Peyer's patch (tissue), 4 donors: ENCODE measurements around the gene CHRM5. TPM values are rescaled to one million over a fixed set of nuclear protein-coding genes. Genes with fewer than 3 reads are reported as not detected.

Source experiments
- DNase-seq, 3 donors: peaks; one replicate each; pipeline ENCODE4 v3.0.0-alpha.2; 2017 to 2019
- H3K27ac ChIP-seq, 4 donors: fragments of 200-600 bp; sonication (generic); one replicate each; pipeline ENCODE4 v1.5.1; 2016 to 2019
- H3K27me3 ChIP-seq, 2 donors: fragments of 200-600 bp; sonication (generic); one replicate each; pipeline ENCODE4 v1.5.1; 2019
- H3K36me3 ChIP-seq, 3 donors: fragments of 200-600 bp; sonication (generic); one replicate each; pipeline ENCODE4 v1.5.1; 2016 to 2019
- H3K4me1 ChIP-seq, 4 donors: fragments of 200-600 bp; sonication (generic); one replicate each; pipeline ENCODE4 v1.5.1; 2016 to 2019
- H3K4me3 ChIP-seq, 4 donors: fragments of 200-600 bp; sonication (generic); 1 replicate in 3 of 4; 2 replicates in 1 of 4; pipeline ENCODE4 v1.5.1; 2016 to 2019; ENCODE audit warnings: mild to moderate bottlenecking in 1 of 4
- H3K9me3 ChIP-seq, 4 donors: fragments of 200-600 bp; sonication (generic); one replicate each; pipeline ENCODE4 v1.5.1; 2016 to 2019; ENCODE audit warnings: mild to moderate bottlenecking in 1 of 4
- POLR2A ChIP-seq, 2 donors: fragments of 450-650 bp; IDR thresholded peaks; one replicate each; pipeline ENCODE4 v1.5.1; 2017; ENCODE audit warnings: antibody characterized with exemption in 2 of 2, mild to moderate bottlenecking in 2 of 2, moderate library complexity in 2 of 2
- total RNA-seq, 4 donors: library from RNA; depleted of rRNA; stranded (reverse); fragments of >200 nt; gene quantifications; one replicate each; pipeline ENCODE4 v1.1.0, GENCODE V29; 2016
- TF ChIP-seq, protein P1 (sequence below), 6 experiments: fragments of 450-650 bp in 4 of 6; fragments of 200-600 bp in 2 of 6; sonication (generic) in 1 of 6; IDR thresholded peaks; one replicate each; pipeline ENCODE4 v1.5.1; 2017 to 2019; ENCODE audit warnings: antibody characterized with exemption in 6 of 6, mild to moderate bottlenecking in 3 of 6, moderate library complexity in 1 of 6

Gene CHRM5
- total RNA-seq, 4 donors from 2014 or later: not detected

DNA sequence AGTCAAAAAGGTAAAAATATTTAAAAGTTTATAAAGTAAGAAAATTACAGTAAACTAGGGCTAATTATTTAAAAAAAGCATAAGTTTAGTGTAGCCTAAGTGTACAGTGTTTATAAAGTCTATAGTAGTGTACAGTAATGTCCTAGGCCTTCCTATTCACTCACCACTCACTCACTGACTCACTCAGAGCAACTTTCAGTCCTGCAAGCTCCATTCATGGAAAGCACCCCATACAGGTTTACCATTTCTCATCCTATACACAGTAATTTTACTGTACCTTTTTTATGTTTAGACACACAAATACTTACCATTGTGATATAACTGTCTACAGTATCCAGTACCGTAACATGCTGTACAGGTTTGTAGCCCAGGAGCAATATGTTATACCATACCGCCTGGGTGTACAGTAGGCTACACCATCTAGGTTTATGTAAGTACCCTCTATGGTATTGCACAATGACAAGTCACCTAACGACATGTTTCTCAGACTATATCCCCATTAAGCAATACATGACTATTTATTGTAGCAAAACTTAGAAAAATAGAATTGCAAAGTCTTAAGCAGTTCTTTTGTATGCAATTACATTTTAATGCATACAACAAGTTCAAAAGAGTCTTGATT, 51.2 kb downstream of the CHRM5 start:
- Histone ChIP-seq H3K4me1 (no peaks in the 10 kb centered on the region), H3K9me3 (no peaks in the 10 kb centered on the region), H3K27ac (no peak overlapping the region), H3K4me3 (no peak overlapping the region), H3K27me3 (no peaks in the 10 kb centered on the region), H3K36me3 (no peaks in the 10 kb centered on the region)
- no peak for DNase-seq
- TF ChIP-seq, protein P1, sequence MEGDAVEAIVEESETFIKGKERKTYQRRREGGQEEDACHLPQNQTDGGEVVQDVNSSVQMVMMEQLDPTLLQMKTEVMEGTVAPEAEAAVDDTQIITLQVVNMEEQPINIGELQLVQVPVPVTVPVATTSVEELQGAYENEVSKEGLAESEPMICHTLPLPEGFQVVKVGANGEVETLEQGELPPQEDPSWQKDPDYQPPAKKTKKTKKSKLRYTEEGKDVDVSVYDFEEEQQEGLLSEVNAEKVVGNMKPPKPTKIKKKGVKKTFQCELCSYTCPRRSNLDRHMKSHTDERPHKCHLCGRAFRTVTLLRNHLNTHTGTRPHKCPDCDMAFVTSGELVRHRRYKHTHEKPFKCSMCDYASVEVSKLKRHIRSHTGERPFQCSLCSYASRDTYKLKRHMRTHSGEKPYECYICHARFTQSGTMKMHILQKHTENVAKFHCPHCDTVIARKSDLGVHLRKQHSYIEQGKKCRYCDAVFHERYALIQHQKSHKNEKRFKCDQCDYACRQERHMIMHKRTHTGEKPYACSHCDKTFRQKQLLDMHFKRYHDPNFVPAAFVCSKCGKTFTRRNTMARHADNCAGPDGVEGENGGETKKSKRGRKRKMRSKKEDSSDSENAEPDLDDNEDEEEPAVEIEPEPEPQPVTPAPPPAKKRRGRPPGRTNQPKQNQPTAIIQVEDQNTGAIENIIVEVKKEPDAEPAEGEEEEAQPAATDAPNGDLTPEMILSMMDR (IDR thresholded peaks at IDR 0.05): no peak
- no peak for TF ChIP-seq POLR2A (IDR thresholded peaks at IDR 0.05)

DNA sequence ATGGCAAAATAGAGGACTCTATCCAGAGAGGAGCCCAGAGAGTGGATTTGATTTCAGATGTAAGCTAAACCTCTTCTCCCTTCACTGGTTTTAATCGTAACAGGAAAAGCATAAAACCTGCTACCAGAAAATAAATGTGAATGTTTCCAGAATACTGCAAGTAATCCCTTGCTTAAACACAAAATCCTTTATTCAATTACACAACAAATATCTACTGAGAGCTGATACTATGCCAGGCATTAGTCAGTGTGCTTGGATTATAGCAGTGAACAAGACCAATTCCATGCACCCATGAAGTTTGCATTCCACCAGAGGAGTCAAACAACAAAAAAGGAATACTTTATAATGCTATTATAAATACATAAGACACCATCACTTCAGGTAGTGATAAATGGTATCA, 55.6 kb downstream of the CHRM5 start:
- H3K36me3 ChIP-seq: no peaks in the 10 kb centered on the region
- TF ChIP-seq, protein P1 (IDR thresholded peaks at IDR 0.05): no peak
- TF ChIP-seq POLR2A (IDR thresholded peaks at IDR 0.05): no peak
- no peak overlapping the region for H3K4me3 ChIP-seq
- H3K27ac ChIP-seq: no peak overlapping the region
- H3K27me3 ChIP-seq: no peaks in the 10 kb centered on the region
- H3K4me1 ChIP-seq: no peaks in the 10 kb centered on the region
- H3K9me3 ChIP-seq: no peaks in the 10 kb centered on the region
- no peak for DNase-seq

DNA sequence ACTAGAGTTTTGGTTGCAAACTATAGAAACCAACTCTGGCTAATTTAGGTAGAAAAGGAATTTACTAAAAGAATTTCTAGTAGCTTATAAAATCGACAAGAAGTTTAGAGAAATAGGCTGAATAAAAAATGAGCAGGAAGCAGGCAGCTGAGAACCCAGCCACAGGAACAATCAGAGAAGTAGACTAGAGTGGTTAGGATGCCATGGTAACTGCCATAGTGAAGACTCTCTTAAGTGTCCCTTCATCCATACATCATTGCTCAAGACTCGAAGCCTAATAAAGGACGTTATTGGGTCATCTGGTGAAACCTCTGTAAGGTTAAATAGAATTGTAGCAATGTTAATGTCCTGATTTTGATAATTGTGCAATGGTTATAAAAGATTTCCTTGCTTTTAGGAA, 57.0 kb downstream of the CHRM5 start:
- TF ChIP-seq, protein P1 (IDR thresholded peaks at IDR 0.05): no peak
- no peak for TF ChIP-seq POLR2A (IDR thresholded peaks at IDR 0.05)
- Histone ChIP-seq H3K4me3 (no peak overlapping the region), H3K4me1 (no peaks in the 10 kb centered on the region)

GRCh38 chr15:34027606-34028005, 59.3 kb downstream of the CHRM5 start:
- TF ChIP-seq POLR2A (IDR thresholded peaks at IDR 0.05): no peak
- TF ChIP-seq, protein P1 (IDR thresholded peaks at IDR 0.05): no peak
- Histone ChIP-seq H3K27me3 (no peaks in the 10 kb centered on the region), H3K9me3 (no peaks in the 10 kb centered on the region), H3K4me3 (no peak overlapping the region), H3K4me1 (no peaks in the 10 kb centered on the region), H3K27ac (no peak overlapping the region), H3K36me3 (no peaks in the 10 kb centered on the region)
- DNase-seq: no peak

More for the DNA sequence above, 57.0 kb downstream of the CHRM5 start:
- H3K27me3 ChIP-seq: no peaks in the 10 kb centered on the region
- no peaks in the 10 kb centered on the region for H3K36me3 ChIP-seq
- no peak overlapping the region for H3K27ac ChIP-seq
- no peaks in the 10 kb centered on the region for H3K9me3 ChIP-seq
- DNase-seq: no peak

DNA sequence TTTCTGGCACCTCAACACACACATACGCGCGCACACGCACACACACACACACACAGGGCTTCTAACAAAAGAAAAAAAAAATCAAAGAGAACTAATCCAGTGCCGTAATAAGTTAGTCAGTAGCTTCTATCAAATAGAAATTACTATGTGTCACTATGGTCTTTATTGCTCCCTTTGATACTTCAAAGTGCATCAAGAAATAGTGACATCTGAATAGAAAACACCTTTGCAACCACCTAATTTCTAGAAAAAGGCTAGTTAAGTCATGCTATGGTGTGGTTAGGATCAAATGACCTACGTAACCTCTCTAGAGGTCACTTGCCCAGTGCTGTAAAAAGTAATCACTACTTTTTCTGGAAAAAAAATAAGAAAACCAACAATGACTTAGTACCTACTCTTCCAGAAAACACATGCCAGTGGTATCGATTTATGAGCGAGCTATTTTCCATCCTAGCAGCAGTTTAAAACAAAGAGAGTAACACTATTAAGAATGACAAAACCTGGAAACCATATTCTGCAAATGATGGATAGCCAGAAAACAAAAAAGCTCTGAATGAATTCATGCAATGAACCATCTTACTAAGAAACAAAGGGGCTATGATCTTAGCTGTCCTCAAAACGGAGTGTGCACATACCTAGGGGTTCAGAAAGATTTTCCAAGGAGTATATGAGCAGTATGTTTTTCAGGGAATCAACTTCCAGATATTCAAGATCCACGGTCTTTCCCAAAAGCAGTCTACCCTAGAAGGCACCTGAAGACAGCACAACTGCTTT, 63.9 kb downstream of the CHRM5 start:
- H3K4me1 ChIP-seq: no peaks in the 10 kb centered on the region
- H3K9me3 ChIP-seq: no peaks in the 10 kb centered on the region
- DNase-seq: no peak
- H3K27ac ChIP-seq: no peak overlapping the region
- H3K36me3 ChIP-seq: no peaks in the 10 kb centered on the region
- TF ChIP-seq POLR2A (IDR thresholded peaks at IDR 0.05): no peak
- TF ChIP-seq, protein P1 (IDR thresholded peaks at IDR 0.05): no peak
- no peak overlapping the region for H3K4me3 ChIP-seq
- H3K27me3 ChIP-seq: no peaks in the 10 kb centered on the region
